ENCODE measurements around the gene UBASH3A. TPM values are rescaled to one million over a fixed set of nuclear protein-coding genes. Genes with fewer than 3 reads are reported as not detected.

UBASH3A gene
- polyA plus RNA-seq, 3 donors, result not detected

- no CpG with 5 or more reads among the region's 4 CpGs for WGBS (ENCODE audit: insufficient coverage)
- Mint-ChIP-seq H3K4me1 (peaks cover 12% of the 10 kb centered on the region), H3K27me3 (ENCODE audit: low read depth in 3 of 3) (peaks cover 0 to 3% (median 0%) of the 10 kb centered on the region in 3 donors), H3K36me3 (no peaks in the 10 kb centered on the region), H3K9me3 (peaks cover 0 to 5% (median 0%) of the 10 kb centered on the region in 7 donors), H3K27ac (no peak overlapping the region), H3K4me3 (no peak overlapping the region)
- H3K36me3 ChIP-seq (replicated peaks in 1 of 2; ENCODE audit: control insufficient read depth in 1 of 2, insufficient read depth in 2 of 2, low read length in 2 of 2), result no peaks in the 10 kb centered on the region
- no peak overlapping the region for H3K4me2 ChIP-seq (replicated peaks; ENCODE audit: extremely low read depth, low read length, poor library complexity, severe bottlenecking)
- no peaks in the 10 kb centered on the region for H4K20me1 ChIP-seq (ENCODE audit: insufficient read depth, low read length)
- H2AFZ ChIP-seq (ENCODE audit: insufficient read depth, low read depth, low read length, poor library complexity, severe bottlenecking), result no peak overlapping the region
- TF ChIP-seq CTCF (IDR thresholded peaks at IDR 0.05), result no peak
- no peak for DNase-seq
- no peak overlapping the region for H3K27ac ChIP-seq (ENCODE audit: low read depth in 1 of 2, low read length in 2 of 2)
- H3K9me3 ChIP-seq (replicated peaks in 1 of 2; ENCODE audit: control insufficient read depth in 1 of 2, insufficient read depth in 1 of 2, low read length in 2 of 2), result no peaks in the 10 kb centered on the region
- no peaks in the 10 kb centered on the region for H3K79me2 ChIP-seq (ENCODE audit: insufficient read depth, low read length)
- H3K27me3 ChIP-seq (ENCODE audit: control insufficient read depth in 2 of 2, insufficient read depth in 2 of 2, low read length in 2 of 2), result no peaks in the 10 kb centered on the region
- H3K4me3 ChIP-seq (replicated peaks in 1 of 3; ENCODE audit: low read depth in 2 of 3, low read length in 3 of 3), result no peak overlapping the region
- H3K4me1 ChIP-seq (ENCODE audit: control insufficient read depth in 1 of 2, insufficient read depth in 2 of 2, low read length in 2 of 2), result no peaks in the 10 kb centered on the region
- intact Hi-C loops (cut with micrococcal nuclease), result no loop called here
- H3K9ac ChIP-seq (ENCODE audit: insufficient read depth, low read length, poor library complexity, severe bottlenecking), result no peak overlapping the region
Measured at GRCh38 chr21:42418886-42419285, 15.2 kb downstream of the UBASH3A start.

- H2AFZ ChIP-seq (ENCODE audit: insufficient read depth, low read depth, low read length, poor library complexity, severe bottlenecking), result no peak overlapping the region
- H3K27me3 ChIP-seq (ENCODE audit: control insufficient read depth in 2 of 2, insufficient read depth in 2 of 2, low read length in 2 of 2), result no peaks in the 10 kb centered on the region
- no peak overlapping the region for H3K9ac ChIP-seq (ENCODE audit: insufficient read depth, low read length, poor library complexity, severe bottlenecking)
- Mint-ChIP-seq H3K4me1 (peaks cover 20% of the 10 kb centered on the region), H3K27me3 (ENCODE audit: low read depth in 3 of 3) (peaks cover 0 to 3% (median 2%) of the 10 kb centered on the region in 3 donors), H3K4me3 (no peak overlapping the region), H3K9me3 (peaks cover 0 to 5% (median 0%) of the 10 kb centered on the region in 7 donors), H3K27ac (no peak overlapping the region), H3K36me3 (no peaks in the 10 kb centered on the region)
- no peak overlapping the region for H3K27ac ChIP-seq (ENCODE audit: low read depth in 1 of 2, low read length in 2 of 2)
- no peaks in the 10 kb centered on the region for H4K20me1 ChIP-seq (ENCODE audit: insufficient read depth, low read length)
- no peaks in the 10 kb centered on the region for H3K36me3 ChIP-seq (replicated peaks in 1 of 2; ENCODE audit: control insufficient read depth in 1 of 2, insufficient read depth in 2 of 2, low read length in 2 of 2)
- intact Hi-C loops (cut with micrococcal nuclease), result no loop called here
- H3K79me2 ChIP-seq (ENCODE audit: insufficient read depth, low read length), result no peaks in the 10 kb centered on the region
- 100% methylated on average over 1 of the region's 6 CpGs for WGBS (ENCODE audit: insufficient coverage)
- no peak for DNase-seq
- no peak overlapping the region for H3K4me3 ChIP-seq (replicated peaks in 1 of 3; ENCODE audit: low read depth in 2 of 3, low read length in 3 of 3)
- H3K4me1 ChIP-seq (ENCODE audit: control insufficient read depth in 1 of 2, insufficient read depth in 2 of 2, low read length in 2 of 2), result peaks cover 7 to 8% of the 10 kb centered on the region in 2 donors
- no peak overlapping the region for H3K4me2 ChIP-seq (replicated peaks; ENCODE audit: extremely low read depth, low read length, poor library complexity, severe bottlenecking)
- no peak for TF ChIP-seq CTCF (IDR thresholded peaks at IDR 0.05)
- H3K9me3 ChIP-seq (replicated peaks in 1 of 2; ENCODE audit: control insufficient read depth in 1 of 2, insufficient read depth in 1 of 2, low read length in 2 of 2), result no peaks in the 10 kb centered on the region
Measured at GRCh38 chr21:42419845-42420244, 16.1 kb downstream of the UBASH3A start.
